HG03196 (cell line): ENCODE data around the gene ASRGL1.

Experiments used
- ATAC-seq: cut with Tn5 transposase; IDR thresholded peaks from one replicate; pipeline ENCODE4 v1.9.1; 2021; ENCODE audit not compliant: unreplicated experiment

ASRGL1 gene

GRCh38 chr11:62392506-62392905, 55.3 kb downstream of the ASRGL1 start:
- ATAC-seq, result no peak

- no peak for ATAC-seq
Measured at GRCh38 chr11:62393061-62393611, 55.9 kb downstream of the ASRGL1 start.

GRCh38 chr11:62393735-62394134, 56.5 kb downstream of the ASRGL1 start:
- ATAC-seq, result no peak

GRCh38 chr11:62394825-62395538, 57.7 kb downstream of the ASRGL1 start:
- ATAC-seq, result no peak

GRCh38 chr11:62395885-62396551, 58.8 kb downstream of the ASRGL1 start:
- no peak for ATAC-seq

- no peak for ATAC-seq
Measured at GRCh38 chr11:62398011-62398994, 61.1 kb downstream of the ASRGL1 start.

- ATAC-seq, result no peak
Measured at GRCh38 chr11:62399172-62399877, 62.1 kb downstream of the ASRGL1 start.

GRCh38 chr11:62399878-62400266, 62.6 kb downstream of the ASRGL1 start:
- no peak for ATAC-seq

GRCh38 chr11:62400281-62400680, 63.0 kb downstream of the ASRGL1 start:
- ATAC-seq, result no peak

- ATAC-seq, result no peak
Measured at GRCh38 chr11:62400760-62401159, 63.5 kb downstream of the ASRGL1 start.

- ATAC-seq, result no peak
Measured at GRCh38 chr11:62401356-62401755, 64.1 kb downstream of the ASRGL1 start.

GRCh38 chr11:62401811-62402210, 64.6 kb downstream of the ASRGL1 start:
- no peak for ATAC-seq

GRCh38 chr11:62402226-62402959, 65.1 kb downstream of the ASRGL1 start:
- no peak for ATAC-seq

GRCh38 chr11:62402960-62403730, 65.9 kb downstream of the ASRGL1 start:
- ATAC-seq, result no peak

GRCh38 chr11:62404435-62404834, 67.2 kb downstream of the ASRGL1 start:
- ATAC-seq, result no peak

- ATAC-seq, result no peak
Measured at GRCh38 chr11:62404901-62405300, 67.7 kb downstream of the ASRGL1 start.

GRCh38 chr11:62406034-62406433, 68.8 kb downstream of the ASRGL1 start:
- no peak for ATAC-seq

- ATAC-seq, result no peak
Measured at GRCh38 chr11:62409831-62410230, 72.6 kb downstream of the ASRGL1 start.

- no peak for ATAC-seq
Measured at GRCh38 chr11:62410972-62411371, 73.7 kb downstream of the ASRGL1 start.
